Measurements from ENCODE around the gene MIGA2.
A peak's percentile ranks its signal among the peaks of the same experiment; 100 is the strongest.

The MIGA2 gene

DNA sequence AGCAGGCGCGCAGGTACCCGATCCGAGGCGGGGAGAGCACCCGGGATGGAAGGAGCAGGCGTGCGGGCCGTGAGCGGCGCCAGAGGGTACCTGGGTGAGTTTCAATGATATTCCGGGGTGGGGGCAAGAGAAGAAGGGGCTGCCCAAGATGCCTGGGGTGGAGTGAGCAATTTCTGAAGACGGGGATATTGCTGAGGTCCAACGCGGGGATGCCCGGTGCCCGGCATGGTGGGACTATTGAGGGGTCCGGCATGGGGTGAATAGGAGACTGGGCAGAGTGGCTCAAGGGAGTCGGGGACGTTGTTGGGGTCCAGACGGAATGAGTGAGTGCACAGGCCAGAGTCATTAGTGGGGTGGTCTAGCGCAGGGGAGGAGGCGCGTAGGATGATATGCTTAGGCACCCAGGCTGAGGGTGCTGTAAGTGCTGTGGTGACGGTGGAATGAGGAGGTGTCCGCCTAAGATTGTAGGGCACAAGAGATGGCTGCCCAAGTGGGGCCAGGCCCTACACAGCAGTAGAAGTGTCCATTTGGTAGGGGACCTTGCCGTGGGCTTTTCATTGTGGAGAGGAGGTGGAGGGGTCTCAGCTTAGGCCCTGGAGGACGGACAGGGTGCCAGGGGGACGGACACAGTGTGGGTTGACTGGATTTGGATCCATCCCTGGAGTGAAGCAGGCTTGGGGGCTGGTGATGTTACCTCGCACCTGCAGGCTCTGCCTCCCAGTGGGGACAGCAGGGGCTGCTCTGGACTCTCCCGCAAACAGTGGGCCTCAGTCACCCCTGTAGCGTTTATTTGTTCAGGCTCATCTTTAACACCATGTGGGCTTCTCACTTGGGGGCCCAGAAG lies 719 bp downstream of the MIGA2 start:
- no peak for TF ChIP-seq EZH2 (IDR thresholded peaks at IDR 0.05)
- no peak for TF ChIP-seq FOXP2 (optimal IDR thresholded peaks at IDR 0.05; ENCODE audit: control extremely low read depth, extremely low read length, insufficient read depth)
- no peak for TF ChIP-seq POLR2AphosphoS5 (IDR thresholded peaks at IDR 0.05; ENCODE audit: borderline replicate concordance, low read depth, low read length)
- Histone ChIP-seq H3K36me3 (ENCODE audit: insufficient read depth, low read length) (peaks cover 3% of the 10 kb centered on the region; the same call in 1 of the 2 replicates), H3K9ac (ENCODE audit: insufficient read length) (peak overlapping the region; percentile 84), H3K9me3 (ENCODE audit: low read depth, low read length) (no peaks in the 10 kb centered on the region), H3K27ac (no peak overlapping the region), H3K4me3 (peak overlapping the region; percentile 99)
- no peak for DNase-seq (ENCODE audit: low read depth, low spot score)

DNA sequence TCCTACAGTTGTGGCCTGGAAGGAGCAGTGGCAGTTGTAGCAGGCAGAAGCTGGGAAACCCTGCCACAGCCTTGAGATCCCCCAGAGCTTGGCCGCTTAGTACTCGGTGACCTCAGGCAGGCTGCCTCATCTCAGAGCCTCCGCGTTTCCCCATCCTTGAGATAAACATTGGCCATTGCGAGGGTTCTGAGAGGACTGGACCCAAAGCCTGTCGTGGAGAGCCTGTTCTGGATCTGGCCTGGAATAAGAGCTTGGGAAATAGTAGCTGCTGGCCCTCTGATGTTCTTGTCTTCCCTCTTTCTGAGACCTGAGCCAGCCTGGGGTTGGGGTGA lies 1.3 kb downstream of the MIGA2 start:
- peaks cover 9% of the 10 kb centered on the region; the same call in 1 of the 2 replicates for H3K36me3 ChIP-seq (ENCODE audit: insufficient read depth, low read length)
- no peaks in the 10 kb centered on the region for H3K9me3 ChIP-seq (ENCODE audit: low read depth, low read length)
- H3K9ac ChIP-seq (ENCODE audit: insufficient read length): peak overlapping the region; percentile 84
- H3K4me3 ChIP-seq: peak overlapping the region; percentile 99
- TF ChIP-seq EZH2 (IDR thresholded peaks at IDR 0.05): no peak
- TF ChIP-seq POLR2AphosphoS5 (IDR thresholded peaks at IDR 0.05; ENCODE audit: borderline replicate concordance, low read depth, low read length): no peak
- no peak for TF ChIP-seq FOXP2 (optimal IDR thresholded peaks at IDR 0.05; ENCODE audit: control extremely low read depth, extremely low read length, insufficient read depth)
- no peak for DNase-seq (ENCODE audit: low read depth, low spot score)
- H3K27ac ChIP-seq: no peak overlapping the region

DNA sequence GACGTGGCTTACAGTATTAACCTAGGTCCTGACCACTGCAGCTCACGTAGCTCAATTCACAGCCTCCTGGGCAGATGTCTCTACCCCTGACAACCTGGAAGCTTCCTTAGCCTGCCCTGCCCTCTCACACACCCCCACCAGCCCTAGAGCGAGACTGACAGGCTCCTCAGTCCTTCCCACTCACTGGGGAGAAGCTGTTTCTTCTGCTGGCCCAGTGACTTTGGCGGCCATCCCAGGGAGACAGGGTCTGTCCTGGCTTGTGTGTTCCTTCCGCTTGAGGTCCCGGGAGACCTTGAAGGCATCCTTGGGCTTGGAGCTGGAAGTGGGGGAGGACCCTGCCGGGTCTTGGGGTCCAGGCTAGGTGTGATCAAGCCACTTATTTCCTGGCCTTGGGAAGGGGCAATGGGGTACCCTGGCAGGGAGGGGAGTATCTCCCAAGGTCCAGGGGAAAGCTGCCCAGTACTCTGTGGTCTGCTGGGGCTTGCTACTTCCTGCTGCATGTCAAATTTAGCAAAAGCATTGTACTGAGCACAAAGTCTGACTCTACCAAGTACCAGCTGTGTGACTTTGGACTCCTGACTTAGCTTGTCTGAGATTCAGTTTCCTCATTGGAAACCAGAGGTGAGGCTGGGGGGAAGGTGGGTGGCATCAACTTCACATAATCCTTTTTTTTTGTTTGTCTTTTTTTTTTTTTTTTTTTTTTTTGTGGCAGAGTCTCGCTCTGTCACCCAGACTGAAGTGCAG lies 1.9 kb downstream of the MIGA2 start:
- Histone ChIP-seq H3K27ac (no peak overlapping the region), H3K9me3 (ENCODE audit: low read depth, low read length) (no peaks in the 10 kb centered on the region), H3K4me3 (peak overlapping the region; percentile 99; the same call in 1 of the 2 replicates), H3K36me3 (ENCODE audit: insufficient read depth, low read length) (peaks cover 9% of the 10 kb centered on the region; the same call in 1 of the 2 replicates), H3K9ac (ENCODE audit: insufficient read length) (no peak overlapping the region)
- TF ChIP-seq FOXP2 (optimal IDR thresholded peaks at IDR 0.05; ENCODE audit: control extremely low read depth, extremely low read length, insufficient read depth) (no peak), POLR2AphosphoS5 (IDR thresholded peaks at IDR 0.05; ENCODE audit: borderline replicate concordance, low read depth, low read length) (no peak), EZH2 (IDR thresholded peaks at IDR 0.05) (no peak)
- no peak for DNase-seq (ENCODE audit: low read depth, low spot score)

DNA sequence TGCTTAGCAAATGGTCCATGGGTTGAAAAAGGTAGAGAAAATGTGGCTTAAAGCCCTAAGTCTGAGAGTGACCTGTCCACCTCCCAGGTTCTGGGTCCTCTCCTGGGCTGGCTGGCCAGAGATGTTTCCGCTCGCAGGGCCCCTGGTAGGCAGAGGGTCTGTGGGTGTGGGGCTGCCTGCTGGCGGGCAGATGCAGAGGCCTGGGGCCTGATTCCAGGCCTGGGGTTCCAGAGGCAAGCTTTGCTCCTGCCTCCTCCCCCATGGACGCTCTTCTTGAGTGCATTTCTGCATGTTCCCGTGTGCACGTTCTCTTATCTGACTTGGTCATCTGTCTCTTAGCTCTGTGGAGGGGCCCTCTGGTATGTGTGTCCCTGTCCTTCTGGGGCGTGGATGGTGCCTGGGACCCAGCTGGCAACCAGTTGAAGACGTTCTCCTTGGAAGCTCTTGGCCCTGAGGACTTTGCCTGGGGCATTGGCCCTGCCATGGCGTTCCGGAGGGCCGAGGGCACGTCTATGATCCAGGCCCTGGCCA lies 3.8 kb downstream of the MIGA2 start:
- no peak for DNase-seq (ENCODE audit: low read depth, low spot score)
- no peak overlapping the region for H3K9ac ChIP-seq (ENCODE audit: insufficient read length)
- TF ChIP-seq POLR2AphosphoS5 (IDR thresholded peaks at IDR 0.05; ENCODE audit: borderline replicate concordance, low read depth, low read length) (no peak), EZH2 (IDR thresholded peaks at IDR 0.05) (no peak), FOXP2 (optimal IDR thresholded peaks at IDR 0.05; ENCODE audit: control extremely low read depth, extremely low read length, insufficient read depth) (no peak)
- peaks cover 9% of the 10 kb centered on the region; the same call in 1 of the 2 replicates for H3K36me3 ChIP-seq (ENCODE audit: insufficient read depth, low read length)
- H3K27ac ChIP-seq: no peak overlapping the region
- H3K4me3 ChIP-seq: no peak overlapping the region
- H3K9me3 ChIP-seq (ENCODE audit: low read depth, low read length): no peaks in the 10 kb centered on the region

DNA sequence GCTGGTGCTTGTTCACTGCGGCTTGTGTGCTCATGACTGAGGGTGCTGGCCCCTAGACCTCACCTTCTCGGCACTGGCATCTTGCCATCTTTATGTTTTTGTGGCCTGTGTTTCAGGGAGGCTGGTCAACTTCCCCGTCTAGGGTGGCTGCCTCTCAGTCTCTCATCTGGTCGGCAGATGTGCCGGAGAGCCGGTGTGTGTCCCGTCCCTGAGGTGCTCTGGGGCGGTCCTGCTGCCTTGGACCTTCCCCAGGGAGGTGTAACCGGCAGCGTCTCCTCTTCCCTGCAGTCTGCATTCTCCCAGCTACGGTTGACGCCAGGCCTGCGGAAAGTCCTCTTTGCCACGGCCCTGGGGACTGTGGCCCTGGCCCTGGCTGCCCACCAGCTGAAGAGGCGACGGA lies 5.6 kb downstream of the MIGA2 start:
- Histone ChIP-seq H3K9me3 (ENCODE audit: low read depth, low read length) (no peaks in the 10 kb centered on the region), H3K9ac (ENCODE audit: insufficient read length) (no peak overlapping the region), H3K36me3 (ENCODE audit: insufficient read depth, low read length) (peaks cover 9% of the 10 kb centered on the region; the same call in 1 of the 2 replicates), H3K27ac (no peak overlapping the region), H3K4me3 (no peak overlapping the region)
- TF ChIP-seq FOXP2 (optimal IDR thresholded peaks at IDR 0.05; ENCODE audit: control extremely low read depth, extremely low read length, insufficient read depth) (no peak), EZH2 (IDR thresholded peaks at IDR 0.05) (no peak), POLR2AphosphoS5 (IDR thresholded peaks at IDR 0.05; ENCODE audit: borderline replicate concordance, low read depth, low read length) (no peak)
- no peak for DNase-seq (ENCODE audit: low read depth, low spot score)

DNA sequence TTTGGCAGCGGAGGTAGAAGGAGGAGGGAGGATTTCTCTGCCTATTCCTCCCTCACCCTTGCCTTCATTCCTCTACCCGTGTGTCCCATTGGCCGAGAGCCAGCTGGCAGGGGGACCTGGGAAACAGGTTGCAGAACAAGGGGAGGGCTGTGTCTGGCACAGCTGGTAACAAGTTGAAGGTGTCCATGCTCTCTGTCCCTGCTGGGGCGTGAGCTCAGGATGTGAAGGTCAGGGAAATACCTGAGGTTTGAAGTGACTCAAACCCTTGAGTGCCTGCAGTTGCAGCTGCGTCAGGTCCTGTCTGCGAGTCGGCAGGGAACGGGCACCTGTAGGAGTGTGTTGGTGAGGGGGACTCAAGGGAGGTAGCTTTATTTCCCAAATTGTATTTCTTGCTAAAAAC lies 16.2 kb downstream of the MIGA2 start:
- Histone ChIP-seq H3K36me3 (ENCODE audit: insufficient read depth, low read length) (no peaks in the 10 kb centered on the region), H3K9me3 (ENCODE audit: low read depth, low read length) (no peaks in the 10 kb centered on the region), H3K27ac (no peak overlapping the region), H3K9ac (ENCODE audit: insufficient read length) (no peak overlapping the region), H3K4me3 (no peak overlapping the region)
- TF ChIP-seq POLR2AphosphoS5 (IDR thresholded peaks at IDR 0.05; ENCODE audit: borderline replicate concordance, low read depth, low read length) (no peak), EZH2 (IDR thresholded peaks at IDR 0.05) (no peak), FOXP2 (optimal IDR thresholded peaks at IDR 0.05; ENCODE audit: control extremely low read depth, extremely low read length, insufficient read depth) (no peak)
- DNase-seq (ENCODE audit: low read depth, low spot score): no peak

DNA sequence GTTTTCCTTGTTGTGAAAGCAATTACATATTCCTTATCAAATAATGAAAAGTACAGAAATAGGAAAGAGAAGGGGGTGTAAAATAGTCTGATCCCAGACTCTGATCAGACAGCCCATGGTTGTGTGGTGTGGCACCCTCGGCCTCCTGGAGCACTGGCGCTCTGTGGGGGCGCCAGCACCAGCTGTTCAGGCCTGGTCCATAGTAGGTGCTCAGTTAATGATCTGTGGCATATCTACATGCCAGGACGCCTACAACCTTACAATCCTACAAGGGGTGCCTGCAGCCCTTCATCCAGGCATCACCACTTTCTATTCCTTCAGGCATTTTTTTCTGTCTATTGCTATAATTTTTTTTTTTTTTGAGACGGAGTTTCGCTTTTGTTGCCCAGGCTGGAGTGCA lies 16.6 kb downstream of the MIGA2 start:
- no peak for TF ChIP-seq POLR2AphosphoS5 (IDR thresholded peaks at IDR 0.05; ENCODE audit: borderline replicate concordance, low read depth, low read length)
- TF ChIP-seq FOXP2 (optimal IDR thresholded peaks at IDR 0.05; ENCODE audit: control extremely low read depth, extremely low read length, insufficient read depth): no peak
- TF ChIP-seq EZH2 (IDR thresholded peaks at IDR 0.05): no peak
- no peak overlapping the region for H3K4me3 ChIP-seq
- H3K9me3 ChIP-seq (ENCODE audit: low read depth, low read length): no peaks in the 10 kb centered on the region
- DNase-seq (ENCODE audit: low read depth, low spot score): no peak
- no peak overlapping the region for H3K9ac ChIP-seq (ENCODE audit: insufficient read length)
- H3K36me3 ChIP-seq (ENCODE audit: insufficient read depth, low read length): no peaks in the 10 kb centered on the region
- H3K27ac ChIP-seq: no peak overlapping the region

DNA sequence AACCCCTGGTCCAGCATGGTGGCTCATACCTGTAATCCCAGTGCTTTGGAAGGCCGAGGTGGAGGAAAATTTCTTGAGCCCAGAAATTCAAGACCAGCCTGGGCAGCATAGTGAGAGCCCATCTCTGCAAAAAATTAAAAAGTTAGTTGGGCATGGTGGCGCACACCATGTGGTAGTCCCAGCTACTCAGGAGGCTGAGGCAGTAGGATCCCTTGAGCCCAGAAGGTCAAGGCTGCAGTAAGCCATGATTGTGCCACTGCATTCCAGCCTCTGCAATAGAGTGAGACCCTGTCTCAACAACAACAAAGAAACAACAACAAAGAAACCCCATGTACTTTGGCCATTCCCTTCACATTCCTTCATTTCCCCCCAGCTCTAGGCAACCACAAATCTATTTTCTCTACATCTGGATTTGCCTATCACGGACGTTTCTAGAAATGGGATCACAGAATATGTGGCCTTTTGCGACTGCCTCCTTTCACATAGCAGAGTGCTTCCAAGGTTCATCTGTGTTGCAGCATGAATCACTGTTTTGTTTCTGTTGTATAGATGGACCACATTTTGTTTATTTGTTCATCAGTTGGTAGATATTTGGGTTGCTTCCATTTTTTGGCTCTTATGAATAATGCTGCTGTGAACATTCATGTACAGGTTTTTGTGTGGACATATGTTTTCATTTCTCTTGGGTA lies 17.9 kb downstream of the MIGA2 start:
- no peak overlapping the region for H3K4me3 ChIP-seq
- no peak for DNase-seq (ENCODE audit: low read depth, low spot score)
- H3K27ac ChIP-seq: no peak overlapping the region
- no peak overlapping the region for H3K9ac ChIP-seq (ENCODE audit: insufficient read length)
- no peaks in the 10 kb centered on the region for H3K9me3 ChIP-seq (ENCODE audit: low read depth, low read length)
- H3K36me3 ChIP-seq (ENCODE audit: insufficient read depth, low read length): no peaks in the 10 kb centered on the region
- TF ChIP-seq FOXP2 (optimal IDR thresholded peaks at IDR 0.05; ENCODE audit: control extremely low read depth, extremely low read length, insufficient read depth): no peak
- TF ChIP-seq POLR2AphosphoS5 (IDR thresholded peaks at IDR 0.05; ENCODE audit: borderline replicate concordance, low read depth, low read length): no peak
- TF ChIP-seq EZH2 (IDR thresholded peaks at IDR 0.05): no peak

Data from SK-N-MC (cell line).